HepG2 (cell line): Measurements from ENCODE around the gene MX2. TPM values are rescaled to one million over a fixed set of nuclear protein-coding genes. Genes with fewer than 3 reads are reported as not detected.

Source experiments
- BHLHE40 ChIP-seq: IDR thresholded peaks from 2 replicates; pipeline ENCODE4 v1.6.1; 2011; ENCODE audit warnings: low read length, improper control_type of control experiment
- HBP1 ChIP-seq: IDR thresholded peaks from 2 replicates; pipeline ENCODE4 v1.6.1; 2016; ENCODE audit warnings: low read depth, control low read depth
- KMT2B ChIP-seq: IDR thresholded peaks from 2 replicates; pipeline ENCODE4 v1.6.1; 2016; ENCODE audit warnings: missing genetic modification reagents, missing compliant biosample characterization
- MIER2 ChIP-seq: IDR thresholded peaks from 2 replicates; pipeline ENCODE4 v1.6.1; 2016; ENCODE audit warnings: missing biosample characterization, missing genetic modification reagents
- MXI1 ChIP-seq: IDR thresholded peaks from 3 replicates; pipeline ENCODE4 v1.6.1; 2012; ENCODE audit warnings: low read depth, low read length, inconsistent platforms, borderline replicate concordance
- SALL1 ChIP-seq: sonication (generic); formaldehyde crosslinking; IDR thresholded peaks from 2 replicates; pipeline ENCODE4 v1.8.0; 2022; ENCODE audit warnings: mild to moderate bottlenecking, missing genetic modification reagents
- SAP130 ChIP-seq: IDR thresholded peaks from 2 replicates; pipeline ENCODE4 v1.6.1; 2016; ENCODE audit warnings: low read depth
- SPEN ChIP-seq: sonication (generic); formaldehyde crosslinking; IDR thresholded peaks from 2 replicates; pipeline ENCODE4 v1.5.1; 2020; ENCODE audit warnings: low read depth, mild to moderate bottlenecking, missing genetic modification reagents
- ZFX ChIP-seq: sonication (generic); formaldehyde crosslinking; IDR thresholded peaks from 2 replicates; pipeline ENCODE4 v1.4.0; 2020; ENCODE audit warnings: mild to moderate bottlenecking, low read depth, missing genetic modification reagents, moderate library complexity
- ZNF510 ChIP-seq: sonication (generic); formaldehyde crosslinking; IDR thresholded peaks from 2 replicates; pipeline ENCODE4 v1.4.0; 2020; ENCODE audit warnings: low read depth, mild to moderate bottlenecking, missing genetic modification reagents
- ZNF512B ChIP-seq: sonication (generic); formaldehyde crosslinking; IDR thresholded peaks from 2 replicates; pipeline ENCODE4 v1.5.1; 2020; ENCODE audit warnings: missing genetic modification reagents, mild to moderate bottlenecking, borderline replicate concordance
- ZNF710 ChIP-seq: sonication (generic); formaldehyde crosslinking; IDR thresholded peaks from 2 replicates; pipeline ENCODE4 v1.5.0; 2020; ENCODE audit warnings: mild to moderate bottlenecking, missing genetic modification reagents, borderline replicate concordance
- polyA plus RNA-seq, 8 experiments: library from polyadenylated mRNA; depleted of rRNA in 3 of 8; stranded (reverse) in 7 of 8; unstranded in 1 of 8; fragments of >200 nt; fragmentation: Illumina TruSeq in 4 of 8; extraction: Trizol in 4 of 8; gene quantifications; 2 replicates each; pipeline versions ENCODE4 v1.2.1 to v1.2.3, GENCODE V29; 2011 to 2016; ENCODE audit warnings: low read depth in 4 of 8, missing spikeins in 1 of 8, mixed read lengths in 1 of 8; ENCODE audit not compliant: insufficient read depth in 1 of 8
- total RNA-seq, 5 experiments: library from RNA; depleted of rRNA; stranded (reverse); fragments of >200 nt; fragmentation: Illumina TruSeq; extraction: Trizol; gene quantifications; 2 replicates each; pipeline ENCODE4 v1.2.3, GENCODE V29; 2016; ENCODE audit warnings: low read depth in 1 of 5
- TF ChIP-seq, protein P1 (sequence below): sonication (generic); formaldehyde crosslinking; IDR thresholded peaks from 2 replicates; pipeline ENCODE4 v1.5.0; 2020; ENCODE audit warnings: mild to moderate bottlenecking, missing genetic modification reagents, borderline replicate concordance

MX2 gene
- total and polyA plus RNA-seq, 2 of the 13 experiments (the other 11 are each of a cell fraction or from before 2014, with no cell fraction given): 24.0 to 35.7 TPM

DNA sequence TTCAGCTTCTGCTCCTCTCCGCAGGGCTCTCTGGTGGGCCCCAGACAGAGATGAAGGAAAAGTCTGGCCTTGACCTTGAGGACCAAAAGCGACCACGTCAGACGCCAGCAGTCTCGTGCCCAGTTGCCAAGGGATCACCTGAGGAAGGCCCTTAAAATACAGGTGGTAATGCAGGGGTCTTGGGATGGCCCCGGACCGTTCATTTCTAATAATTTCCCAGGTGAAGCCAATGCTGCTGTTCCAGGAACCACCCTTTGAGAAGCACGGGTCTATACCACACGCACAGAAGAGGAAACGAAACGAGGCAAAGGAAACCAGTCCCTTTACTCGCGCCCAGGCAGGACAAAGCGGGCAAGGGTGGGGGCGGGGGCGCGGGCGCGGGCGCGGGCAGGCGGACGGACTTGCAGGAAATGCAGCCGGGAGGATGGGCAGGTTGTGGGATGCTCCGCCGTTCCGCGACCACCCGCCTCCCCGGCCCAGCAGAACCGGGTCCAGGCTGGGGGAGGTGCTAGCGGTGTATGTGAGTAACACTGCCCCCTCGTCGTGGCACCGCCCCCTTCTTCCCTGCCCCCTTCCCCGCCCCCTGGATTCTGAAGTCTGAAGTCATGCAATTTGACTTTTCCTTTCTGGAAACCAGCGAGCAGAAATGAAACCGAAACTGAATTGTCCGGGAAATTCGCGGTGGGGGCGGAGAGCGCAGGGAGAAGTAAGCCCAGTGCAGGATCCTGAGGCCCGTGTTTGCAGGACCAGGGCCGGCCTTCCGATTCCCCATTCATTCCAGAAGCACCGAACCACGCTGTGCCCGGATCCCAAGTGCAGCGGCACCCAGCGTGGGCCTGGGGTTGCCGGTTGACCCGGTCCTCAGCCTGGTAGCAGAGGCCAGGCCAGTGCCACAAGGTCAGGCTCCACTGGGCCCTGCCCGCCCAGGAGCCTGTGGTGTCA lies 58.4 kb downstream of the MX2 start (continued):
- TF ChIP-seq, protein P1, sequence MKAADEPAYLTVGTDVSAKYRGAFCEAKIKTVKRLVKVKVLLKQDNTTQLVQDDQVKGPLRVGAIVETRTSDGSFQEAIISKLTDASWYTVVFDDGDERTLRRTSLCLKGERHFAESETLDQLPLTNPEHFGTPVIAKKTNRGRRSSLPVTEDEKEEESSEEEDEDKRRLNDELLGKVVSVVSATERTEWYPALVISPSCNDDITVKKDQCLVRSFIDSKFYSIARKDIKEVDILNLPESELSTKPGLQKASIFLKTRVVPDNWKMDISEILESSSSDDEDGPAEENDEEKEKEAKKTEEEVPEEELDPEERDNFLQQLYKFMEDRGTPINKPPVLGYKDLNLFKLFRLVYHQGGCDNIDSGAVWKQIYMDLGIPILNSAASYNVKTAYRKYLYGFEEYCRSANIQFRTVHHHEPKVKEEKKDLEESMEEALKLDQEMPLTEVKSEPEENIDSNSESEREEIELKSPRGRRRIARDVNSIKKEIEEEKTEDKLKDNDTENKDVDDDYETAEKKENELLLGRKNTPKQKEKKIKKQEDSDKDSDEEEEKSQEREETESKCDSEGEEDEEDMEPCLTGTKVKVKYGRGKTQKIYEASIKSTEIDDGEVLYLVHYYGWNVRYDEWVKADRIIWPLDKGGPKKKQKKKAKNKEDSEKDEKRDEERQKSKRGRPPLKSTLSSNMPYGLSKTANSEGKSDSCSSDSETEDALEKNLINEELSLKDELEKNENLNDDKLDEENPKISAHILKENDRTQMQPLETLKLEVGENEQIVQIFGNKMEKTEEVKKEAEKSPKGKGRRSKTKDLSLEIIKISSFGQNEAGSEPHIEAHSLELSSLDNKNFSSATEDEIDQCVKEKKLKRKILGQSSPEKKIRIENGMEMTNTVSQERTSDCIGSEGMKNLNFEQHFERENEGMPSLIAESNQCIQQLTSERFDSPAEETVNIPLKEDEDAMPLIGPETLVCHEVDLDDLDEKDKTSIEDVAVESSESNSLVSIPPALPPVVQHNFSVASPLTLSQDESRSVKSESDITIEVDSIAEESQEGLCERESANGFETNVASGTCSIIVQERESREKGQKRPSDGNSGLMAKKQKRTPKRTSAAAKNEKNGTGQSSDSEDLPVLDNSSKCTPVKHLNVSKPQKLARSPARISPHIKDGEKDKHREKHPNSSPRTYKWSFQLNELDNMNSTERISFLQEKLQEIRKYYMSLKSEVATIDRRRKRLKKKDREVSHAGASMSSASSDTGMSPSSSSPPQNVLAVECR: peak; percentile 42; the same call in 1 of the 2 replicates
- peak; percentile 57 for TF ChIP-seq SAP130 (CRISPR knock-in tag)
- TF ChIP-seq MIER2: no peak
- 0 out of 2 replicates have a peak, but pooled peaks have one; percentile 21 for TF ChIP-seq SALL1 (CRISPR knock-in tag)
- peak; percentile 61; the same call in 1 of the 2 replicates for TF ChIP-seq KMT2B (CRISPR knock-in tag)
- peak; percentile 81 for TF ChIP-seq ZFX (CRISPR knock-in tag)
- TF ChIP-seq ZNF512B (CRISPR knock-in tag): no peak
- TF ChIP-seq ZNF710 (CRISPR knock-in tag): no peak
- TF ChIP-seq MXI1: peak; percentile 16; the same call in 1 of the 3 replicates
- no peak for TF ChIP-seq ZNF510 (CRISPR knock-in tag)
- 0 out of 2 replicates have a peak, but pooled peaks have one; percentile 14 for TF ChIP-seq BHLHE40
- TF ChIP-seq HBP1 (CRISPR knock-in tag): 0 out of 2 replicates have a peak, but pooled peaks have one; percentile 63
- peak; percentile 57 for TF ChIP-seq SPEN (CRISPR knock-in tag)
